Inflammatory macrophage treated with lipopolysaccharide for 4 hours (primary cell): ENCODE data around the gene TRPC1.

Experiments used
- DNase-seq: peaks from one replicate; pipeline ENCODE4 v3.0.0-alpha.2; 2020

Gene TRPC1

DNA sequence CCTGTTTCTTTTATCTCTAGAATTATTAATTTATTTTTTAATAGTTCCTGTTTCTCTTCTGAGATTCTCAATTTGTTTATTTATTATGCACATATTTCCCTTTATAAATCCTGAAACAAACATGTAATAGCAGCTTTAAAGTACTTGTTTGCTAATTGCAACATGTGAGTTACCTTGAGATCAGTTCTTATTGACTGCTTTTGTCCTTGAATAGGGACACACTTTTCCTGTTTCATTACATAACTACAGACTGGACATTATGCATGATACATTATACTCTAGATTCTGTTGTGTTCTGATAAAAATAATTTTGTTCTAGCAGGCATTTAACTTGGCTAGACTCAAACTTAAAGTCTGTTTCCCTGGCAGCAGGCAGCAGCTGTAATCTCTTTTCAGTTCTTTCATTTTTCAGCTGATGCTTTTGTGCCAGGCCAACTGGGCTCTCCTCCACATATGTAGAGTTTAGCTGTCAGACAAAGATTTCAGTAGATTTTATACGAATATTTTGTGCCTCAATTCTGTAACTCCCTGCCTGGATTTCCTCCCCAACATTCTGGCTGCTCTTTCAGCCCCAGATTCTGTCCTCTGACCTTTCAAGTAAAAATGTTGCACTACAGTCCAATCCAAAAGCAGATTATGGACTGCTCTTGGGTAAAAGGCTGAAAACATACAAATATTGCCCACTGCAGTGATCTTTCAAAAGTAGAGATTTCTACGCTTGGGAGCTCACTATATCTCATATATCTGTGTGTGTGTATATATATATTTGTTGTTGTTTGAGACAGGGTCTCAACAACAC is 123.1 kb downstream of the TRPC1 start:
- no peak for DNase-seq

DNA sequence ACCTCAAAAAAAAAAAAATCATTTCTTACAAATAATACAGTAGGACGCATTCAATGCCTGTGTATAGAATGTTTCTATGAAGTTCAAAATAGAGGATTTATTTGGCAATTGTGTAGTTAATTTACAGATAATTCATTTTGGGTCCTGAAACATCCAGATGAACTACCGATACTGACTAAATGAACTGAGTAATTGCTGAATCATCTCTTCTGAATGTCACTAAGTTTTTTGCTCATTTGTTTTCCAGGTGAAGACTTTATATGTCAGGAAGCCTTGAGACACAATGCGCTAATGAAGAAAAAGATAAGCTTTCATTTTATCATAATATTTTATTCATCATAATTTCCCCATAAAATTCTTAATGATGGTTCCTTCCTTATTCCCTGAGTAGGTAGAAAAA is 125.3 kb downstream of the TRPC1 start:
- DNase-seq: no peak

DNA sequence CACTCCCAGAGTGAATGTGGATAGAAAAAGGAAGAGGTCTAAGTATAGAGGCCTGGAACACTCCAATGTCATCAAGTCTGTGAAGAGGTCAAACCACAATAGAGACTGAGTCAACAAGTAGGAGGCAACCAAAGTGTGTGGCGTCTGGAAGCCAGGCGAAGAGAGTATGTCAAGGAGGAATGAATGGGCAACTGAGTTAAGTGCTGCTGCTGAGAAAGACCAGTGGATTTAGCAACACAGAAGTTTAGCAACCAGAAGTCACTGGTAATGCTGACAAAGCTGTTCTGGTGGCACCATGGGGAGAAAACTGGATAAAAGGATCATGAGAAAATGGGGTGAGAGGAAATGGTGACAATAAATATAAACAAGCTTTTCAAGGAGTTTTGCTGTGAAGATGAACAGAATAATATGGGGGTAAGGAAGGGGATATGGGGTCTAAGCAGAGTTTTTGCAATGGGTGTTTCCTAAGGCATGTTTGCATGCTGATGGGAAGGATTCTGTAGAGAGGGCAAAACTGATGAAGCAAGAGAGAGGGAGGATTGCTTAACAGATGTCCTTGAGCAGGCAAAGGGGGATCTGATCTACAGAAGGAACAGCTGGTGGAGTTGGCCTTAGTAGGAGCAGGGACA is 126.7 kb downstream of the TRPC1 start:
- DNase-seq: peak; percentile 98

DNA sequence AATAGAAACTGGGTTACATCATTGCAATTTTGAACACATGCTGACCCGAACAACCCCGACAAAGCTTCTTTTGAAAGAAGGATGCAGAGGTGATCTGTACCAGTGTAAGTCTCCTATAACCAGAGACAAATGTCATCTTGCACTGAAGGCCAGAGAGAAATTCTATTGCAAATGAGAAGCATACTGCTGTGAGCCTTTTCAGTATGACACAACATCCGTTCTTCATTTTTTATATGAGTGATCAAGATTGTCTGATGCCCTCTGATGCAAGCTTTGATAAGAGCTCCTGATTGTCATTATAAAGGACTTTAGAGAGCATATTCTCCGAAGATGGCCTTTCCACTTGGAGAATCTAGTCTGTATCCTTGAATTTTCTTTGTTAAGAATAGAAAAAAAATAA is 128.2 kb downstream of the TRPC1 start:
- peak; percentile 41 for DNase-seq

DNA sequence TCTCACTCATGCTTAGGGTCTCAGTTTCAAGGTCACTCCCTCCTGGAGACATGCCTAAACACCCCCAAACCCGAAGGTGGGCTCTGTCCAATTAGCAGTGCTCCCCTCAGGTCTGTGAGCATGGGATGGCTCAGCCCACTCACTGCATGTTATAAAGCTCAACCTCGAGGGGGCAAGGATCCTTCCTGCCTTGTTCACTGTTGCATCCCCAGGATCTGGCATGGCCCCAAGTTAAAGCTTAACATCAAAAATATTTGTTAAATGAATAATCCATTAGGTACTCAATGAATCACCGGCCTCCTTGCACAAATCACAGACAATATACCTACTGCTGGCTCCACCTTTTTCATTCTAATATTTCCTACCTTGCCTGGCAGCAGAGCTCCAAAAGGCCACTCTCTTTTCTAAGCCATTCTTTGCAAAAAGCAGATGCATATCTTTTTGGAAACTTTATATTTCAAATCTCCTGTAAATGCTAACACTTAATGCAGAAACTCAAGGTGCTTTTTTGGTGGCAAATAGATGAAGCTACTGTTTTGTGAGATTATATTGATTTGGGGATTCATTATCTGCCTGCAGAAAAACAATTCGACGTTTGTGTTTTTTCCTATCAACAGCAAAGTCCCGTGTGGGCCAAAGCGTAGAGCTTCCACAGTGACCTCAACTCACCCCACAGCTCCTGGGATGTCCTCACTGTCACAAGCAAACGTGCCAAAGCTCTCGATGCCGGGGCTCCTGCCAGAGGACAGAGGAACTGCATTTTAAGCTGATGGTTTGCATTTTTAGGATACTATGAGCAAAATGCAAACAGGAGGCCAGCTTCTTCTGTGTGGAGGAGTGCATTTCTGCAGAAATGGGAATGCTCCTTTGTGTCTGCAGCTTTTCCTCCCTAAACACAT is 129.7 kb downstream of the TRPC1 start:
- peak; percentile 16 for DNase-seq

DNA sequence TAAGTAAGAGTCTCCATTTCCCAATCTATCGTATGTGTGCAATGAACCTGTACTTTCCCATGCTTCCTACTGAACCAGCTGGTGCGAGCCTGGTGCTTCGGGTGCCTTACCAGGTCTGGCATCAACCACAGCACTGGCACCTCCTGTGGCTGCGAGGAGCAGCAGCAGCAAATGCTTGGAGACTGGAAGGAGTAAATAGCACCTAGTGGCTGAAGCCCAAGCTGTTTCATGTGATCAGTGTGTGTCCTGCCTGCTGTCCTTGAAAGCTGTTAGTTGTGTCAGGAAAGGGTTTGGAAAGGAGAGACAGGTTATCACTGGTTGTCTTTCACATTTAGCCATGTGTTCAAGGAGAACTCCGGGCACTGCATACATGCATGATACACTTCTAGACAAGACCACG is 133.2 kb downstream of the TRPC1 start:
- no peak for DNase-seq
